ENCODE results near the gene TSPAN13.

DNA sequence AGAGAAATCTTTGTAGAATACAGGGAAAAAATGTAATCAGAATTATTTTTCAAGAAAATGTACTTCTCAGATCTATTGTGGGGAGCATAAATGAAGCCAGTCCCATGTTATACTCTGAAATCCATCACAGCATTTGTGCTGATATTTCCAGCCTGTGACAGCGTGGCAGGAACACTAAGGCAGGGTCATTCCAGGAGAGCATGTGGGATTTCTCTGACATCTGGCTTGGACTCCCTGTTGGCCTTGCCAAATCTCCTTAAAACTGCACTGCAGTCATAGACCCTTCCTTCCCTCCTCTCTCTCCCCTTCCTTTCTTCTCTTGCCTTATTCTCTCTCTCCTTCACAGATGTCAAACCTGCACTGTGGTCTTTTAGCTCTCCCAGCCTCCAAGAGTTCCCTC, 6.5 kb upstream of the TSPAN13 start:
- TF ChIP-seq, protein P1, sequence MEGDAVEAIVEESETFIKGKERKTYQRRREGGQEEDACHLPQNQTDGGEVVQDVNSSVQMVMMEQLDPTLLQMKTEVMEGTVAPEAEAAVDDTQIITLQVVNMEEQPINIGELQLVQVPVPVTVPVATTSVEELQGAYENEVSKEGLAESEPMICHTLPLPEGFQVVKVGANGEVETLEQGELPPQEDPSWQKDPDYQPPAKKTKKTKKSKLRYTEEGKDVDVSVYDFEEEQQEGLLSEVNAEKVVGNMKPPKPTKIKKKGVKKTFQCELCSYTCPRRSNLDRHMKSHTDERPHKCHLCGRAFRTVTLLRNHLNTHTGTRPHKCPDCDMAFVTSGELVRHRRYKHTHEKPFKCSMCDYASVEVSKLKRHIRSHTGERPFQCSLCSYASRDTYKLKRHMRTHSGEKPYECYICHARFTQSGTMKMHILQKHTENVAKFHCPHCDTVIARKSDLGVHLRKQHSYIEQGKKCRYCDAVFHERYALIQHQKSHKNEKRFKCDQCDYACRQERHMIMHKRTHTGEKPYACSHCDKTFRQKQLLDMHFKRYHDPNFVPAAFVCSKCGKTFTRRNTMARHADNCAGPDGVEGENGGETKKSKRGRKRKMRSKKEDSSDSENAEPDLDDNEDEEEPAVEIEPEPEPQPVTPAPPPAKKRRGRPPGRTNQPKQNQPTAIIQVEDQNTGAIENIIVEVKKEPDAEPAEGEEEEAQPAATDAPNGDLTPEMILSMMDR (IDR thresholded peaks at IDR 0.05; ENCODE audit: poor library complexity, severe bottlenecking): no peak
- TF ChIP-seq, protein P2, sequence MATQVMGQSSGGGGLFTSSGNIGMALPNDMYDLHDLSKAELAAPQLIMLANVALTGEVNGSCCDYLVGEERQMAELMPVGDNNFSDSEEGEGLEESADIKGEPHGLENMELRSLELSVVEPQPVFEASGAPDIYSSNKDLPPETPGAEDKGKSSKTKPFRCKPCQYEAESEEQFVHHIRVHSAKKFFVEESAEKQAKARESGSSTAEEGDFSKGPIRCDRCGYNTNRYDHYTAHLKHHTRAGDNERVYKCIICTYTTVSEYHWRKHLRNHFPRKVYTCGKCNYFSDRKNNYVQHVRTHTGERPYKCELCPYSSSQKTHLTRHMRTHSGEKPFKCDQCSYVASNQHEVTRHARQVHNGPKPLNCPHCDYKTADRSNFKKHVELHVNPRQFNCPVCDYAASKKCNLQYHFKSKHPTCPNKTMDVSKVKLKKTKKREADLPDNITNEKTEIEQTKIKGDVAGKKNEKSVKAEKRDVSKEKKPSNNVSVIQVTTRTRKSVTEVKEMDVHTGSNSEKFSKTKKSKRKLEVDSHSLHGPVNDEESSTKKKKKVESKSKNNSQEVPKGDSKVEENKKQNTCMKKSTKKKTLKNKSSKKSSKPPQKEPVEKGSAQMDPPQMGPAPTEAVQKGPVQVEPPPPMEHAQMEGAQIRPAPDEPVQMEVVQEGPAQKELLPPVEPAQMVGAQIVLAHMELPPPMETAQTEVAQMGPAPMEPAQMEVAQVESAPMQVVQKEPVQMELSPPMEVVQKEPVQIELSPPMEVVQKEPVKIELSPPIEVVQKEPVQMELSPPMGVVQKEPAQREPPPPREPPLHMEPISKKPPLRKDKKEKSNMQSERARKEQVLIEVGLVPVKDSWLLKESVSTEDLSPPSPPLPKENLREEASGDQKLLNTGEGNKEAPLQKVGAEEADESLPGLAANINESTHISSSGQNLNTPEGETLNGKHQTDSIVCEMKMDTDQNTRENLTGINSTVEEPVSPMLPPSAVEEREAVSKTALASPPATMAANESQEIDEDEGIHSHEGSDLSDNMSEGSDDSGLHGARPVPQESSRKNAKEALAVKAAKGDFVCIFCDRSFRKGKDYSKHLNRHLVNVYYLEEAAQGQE (IDR thresholded peaks at IDR 0.05; ENCODE audit: borderline replicate concordance): no peak
- TF ChIP-seq EZH2 (IDR thresholded peaks at IDR 0.05; ENCODE audit: borderline replicate concordance, insufficient read depth, low read length, poor library complexity, severe bottlenecking) (no peak), EP300 (conservative IDR thresholded peaks at IDR 0.05; ENCODE audit: poor library complexity, severe bottlenecking) (no peak), POLR2AphosphoS5 (IDR thresholded peaks at IDR 0.05) (no peak), SMC3 (conservative IDR thresholded peaks at IDR 0.05; ENCODE audit: poor library complexity) (no peak), RAD21 (conservative IDR thresholded peaks at IDR 0.05) (no peak), TAF1 (IDR thresholded peaks at IDR 0.05; ENCODE audit: low read depth) (no peak)

Measured in neural cell (in vitro differentiated cells).